Suprapubic skin (tissue), 4 donors: Measurements from ENCODE around the gene ENPP1. TPM values are rescaled to one million over a fixed set of nuclear protein-coding genes. Genes with fewer than 3 reads are reported as not detected.

Experiments
- DNase-seq, 2 donors: peaks; one replicate each; pipeline ENCODE4 v3.0.0-alpha.2; 2019; ENCODE audit warnings: low spot score in 2 of 2
- H3K27ac ChIP-seq: fragments of 200-600 bp; sonication (generic); one replicate; pipeline ENCODE4 v1.5.1; 2019
- H3K27me3 ChIP-seq: fragments of 200-600 bp; sonication (generic); one replicate; pipeline ENCODE4 v1.5.1; 2019
- H3K36me3 ChIP-seq: fragments of 200-600 bp; sonication (generic); one replicate; pipeline ENCODE4 v1.5.1; 2019
- H3K4me1 ChIP-seq: fragments of 200-600 bp; sonication (generic); one replicate; pipeline ENCODE4 v1.5.1; 2019
- H3K4me3 ChIP-seq: fragments of 200-600 bp; sonication (generic); one replicate; pipeline ENCODE4 v1.5.1; 2019; ENCODE audit warnings: mild to moderate bottlenecking
- H3K9me3 ChIP-seq: fragments of 200-600 bp; sonication (generic); one replicate; pipeline ENCODE4 v1.5.1; 2019
- CTCF ChIP-seq, 2 donors: fragments of 200-600 bp in 1 of 2; fragments of 450-650 bp in 1 of 2; sonication (generic) in 1 of 2; IDR thresholded peaks; one replicate each; pipeline ENCODE4 v1.5.1; 2016 to 2019; ENCODE audit warnings: antibody characterized with exemption in 2 of 2, mild to moderate bottlenecking in 1 of 2, moderate library complexity in 1 of 2
- EP300 ChIP-seq: sonication (generic); formaldehyde crosslinking; IDR thresholded peaks from one replicate; pipeline ENCODE4 v1.6.1; 2017; ENCODE audit warnings: antibody characterized with exemption
- POLR2A ChIP-seq, 2 donors: fragments of 450-650 bp; IDR thresholded peaks; one replicate each; pipeline ENCODE4 v1.6.1; 2017; ENCODE audit warnings: antibody characterized with exemption in 2 of 2, mild to moderate bottlenecking in 2 of 2, moderate library complexity in 2 of 2
- POLR2AphosphoS5 ChIP-seq, 3 donors: sonication (generic); formaldehyde crosslinking; IDR thresholded peaks; one replicate each; pipeline ENCODE4 v1.6.1; 2017; ENCODE audit warnings: antibody characterized with exemption in 3 of 3
- WGBS: methylation state at CpG from one replicate; pipeline ENCODE4 v1.1.5; 2018; 5-methylcytosine and 5-hydroxymethylcytosine counted together
- total RNA-seq, 4 donors: library from RNA; depleted of rRNA; stranded (reverse); fragments of >200 nt; gene quantifications; one replicate each; pipeline ENCODE4 v1.1.0, GENCODE V29; 2016

Gene ENPP1
- total RNA-seq, 4 donors from 2014 or later: 2.9 to 9.1 (median 4.0) TPM

- DNase-seq: no peak
- Histone ChIP-seq H3K9me3 (no peaks in the 10 kb centered on the region), H3K27ac (no peak overlapping the region), H3K4me3 (no peak overlapping the region), H3K36me3 (peaks cover 2% of the 10 kb centered on the region), H3K4me1 (no peaks in the 10 kb centered on the region), H3K27me3 (no peaks in the 10 kb centered on the region)
- WGBS: 88% methylated on average over 2 of the region's 2 CpGs
- no peak for TF ChIP-seq EP300
- no peak for TF ChIP-seq POLR2AphosphoS5 (IDR thresholded peaks at IDR 0.05)
- no peak for TF ChIP-seq CTCF (IDR thresholded peaks at IDR 0.05)
- no peak for TF ChIP-seq POLR2A (IDR thresholded peaks at IDR 0.05)
Observed at GRCh38 chr6:131846905-131847304, 39.1 kb downstream of the ENPP1 start.

DNA sequence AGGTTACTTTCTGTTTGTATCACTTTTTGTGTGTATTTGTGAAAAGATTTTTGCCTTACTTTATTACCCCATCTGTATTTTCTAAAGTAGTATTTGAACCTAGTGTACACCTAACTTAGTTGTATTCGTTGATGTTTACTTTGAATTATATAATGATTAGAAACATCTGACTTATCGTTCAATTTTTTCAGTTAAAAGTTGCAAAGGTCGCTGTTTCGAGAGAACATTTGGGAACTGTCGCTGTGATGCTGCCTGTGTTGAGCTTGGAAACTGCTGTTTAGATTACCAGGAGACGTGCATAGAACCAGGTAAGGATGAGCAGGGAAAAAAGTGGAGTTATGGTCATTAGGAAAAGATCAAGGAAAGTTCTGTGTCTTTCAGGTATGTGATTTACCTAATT lies 42.0 kb downstream of the ENPP1 start:
- no peak for DNase-seq
- WGBS: 87% methylated on average over 6 of the region's 6 CpGs
- H3K27ac ChIP-seq: no peak overlapping the region
- H3K9me3 ChIP-seq: no peaks in the 10 kb centered on the region
- no peaks in the 10 kb centered on the region for H3K27me3 ChIP-seq
- no peak for TF ChIP-seq POLR2AphosphoS5 (IDR thresholded peaks at IDR 0.05)
- TF ChIP-seq POLR2A (IDR thresholded peaks at IDR 0.05): no peak
- TF ChIP-seq CTCF (IDR thresholded peaks at IDR 0.05): no peak
- TF ChIP-seq EP300: no peak
- no peak overlapping the region for H3K4me3 ChIP-seq
- H3K4me1 ChIP-seq: no peaks in the 10 kb centered on the region
- H3K36me3 ChIP-seq: peaks cover 2% of the 10 kb centered on the region

DNA sequence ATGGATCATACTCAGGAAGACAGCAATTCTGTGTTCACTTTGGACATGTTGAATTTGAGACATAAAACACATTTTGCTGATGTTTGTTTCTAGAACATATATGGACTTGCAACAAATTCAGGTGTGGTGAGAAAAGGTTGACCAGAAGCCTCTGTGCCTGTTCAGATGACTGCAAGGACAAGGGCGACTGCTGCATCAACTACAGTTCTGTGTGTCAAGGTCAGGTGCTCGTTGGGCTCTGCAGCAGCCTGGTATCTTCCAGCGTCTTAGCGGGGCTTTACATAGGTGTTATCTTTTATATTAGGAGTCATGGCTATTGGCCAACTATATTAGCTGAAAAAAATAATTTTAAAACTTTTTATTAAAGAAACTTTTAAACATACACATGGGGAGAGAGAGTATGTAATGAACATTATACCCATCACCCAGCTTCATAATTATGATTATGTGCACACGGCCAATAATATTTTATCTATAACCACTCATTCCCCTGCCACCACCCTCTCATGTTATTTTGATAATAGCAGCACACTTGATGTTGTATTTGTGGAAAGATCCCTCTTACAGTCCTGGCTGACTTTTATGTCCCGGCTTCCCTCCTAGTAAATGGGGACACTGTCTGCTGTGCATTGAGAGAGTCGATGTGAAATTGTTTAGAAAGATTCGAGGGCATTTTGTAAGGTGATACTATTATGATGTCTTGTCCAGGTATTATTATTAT lies 43.4 kb downstream of the ENPP1 start:
- no peak overlapping the region for H3K4me3 ChIP-seq
- TF ChIP-seq EP300: no peak
- TF ChIP-seq CTCF (IDR thresholded peaks at IDR 0.05): no peak
- no peak for TF ChIP-seq POLR2AphosphoS5 (IDR thresholded peaks at IDR 0.05)
- TF ChIP-seq POLR2A (IDR thresholded peaks at IDR 0.05): no peak
- DNase-seq: no peak
- H3K9me3 ChIP-seq: no peaks in the 10 kb centered on the region
- WGBS: 93% methylated on average over 8 of the region's 8 CpGs
- no peaks in the 10 kb centered on the region for H3K4me1 ChIP-seq
- no peaks in the 10 kb centered on the region for H3K27me3 ChIP-seq
- no peak overlapping the region for H3K27ac ChIP-seq
- H3K36me3 ChIP-seq: peaks cover 2% of the 10 kb centered on the region

DNA sequence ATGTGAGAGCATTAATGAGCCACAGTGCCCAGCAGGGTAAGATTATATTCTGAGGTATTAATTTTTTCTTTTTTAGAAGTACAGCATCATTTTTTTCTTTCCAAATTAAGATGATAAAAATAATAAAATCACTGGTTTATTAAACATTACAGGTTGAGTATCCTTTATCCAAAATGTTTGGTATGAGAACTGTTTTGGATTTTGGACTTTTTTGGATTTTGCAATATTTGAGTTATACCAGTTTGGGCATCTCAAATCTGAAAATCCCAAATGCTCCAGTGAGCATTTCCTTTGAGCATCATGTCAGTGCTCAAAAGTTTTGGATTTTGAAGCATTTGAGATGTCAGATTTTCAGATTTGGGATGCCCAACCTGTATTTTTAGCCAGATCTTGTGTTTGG lies 44.4 kb downstream of the ENPP1 start:
- Histone ChIP-seq H3K36me3 (peaks cover 2% of the 10 kb centered on the region), H3K27me3 (no peaks in the 10 kb centered on the region), H3K9me3 (no peaks in the 10 kb centered on the region), H3K27ac (no peak overlapping the region), H3K4me1 (no peaks in the 10 kb centered on the region), H3K4me3 (no peak overlapping the region)
- no peak for DNase-seq
- TF ChIP-seq CTCF (IDR thresholded peaks at IDR 0.05): no peak
- TF ChIP-seq POLR2A (IDR thresholded peaks at IDR 0.05): no peak
- TF ChIP-seq POLR2AphosphoS5 (IDR thresholded peaks at IDR 0.05): no peak
- TF ChIP-seq EP300: no peak

GRCh38 chr6:131854803-131855202 lies 47.0 kb downstream of the ENPP1 start:
- DNase-seq: no peak
- H3K4me3 ChIP-seq: no peak overlapping the region
- no peaks in the 10 kb centered on the region for H3K4me1 ChIP-seq
- H3K36me3 ChIP-seq: peaks cover 2% of the 10 kb centered on the region
- H3K27ac ChIP-seq: no peak overlapping the region
- H3K27me3 ChIP-seq: no peaks in the 10 kb centered on the region
- H3K9me3 ChIP-seq: no peaks in the 10 kb centered on the region
- TF ChIP-seq POLR2A (IDR thresholded peaks at IDR 0.05): no peak
- TF ChIP-seq EP300: no peak
- no peak for TF ChIP-seq POLR2AphosphoS5 (IDR thresholded peaks at IDR 0.05)
- TF ChIP-seq CTCF (IDR thresholded peaks at IDR 0.05): no peak
- 79% methylated on average over 2 of the region's 2 CpGs for WGBS
